Measurements from ENCODE around the gene MPLKIP. TPM values are rescaled to one million over a fixed set of nuclear protein-coding genes. Genes with fewer than 3 reads are reported as not detected.
"Not testable (repeated sequence)": the region's sequence is repeated elsewhere in the genome, so short reads cannot be mapped to it uniquely, and the experiment has no call there.

The MPLKIP gene
- total RNA-seq: 10 to 100 TPM; 56.7 to 67.3 TPM

DNA sequence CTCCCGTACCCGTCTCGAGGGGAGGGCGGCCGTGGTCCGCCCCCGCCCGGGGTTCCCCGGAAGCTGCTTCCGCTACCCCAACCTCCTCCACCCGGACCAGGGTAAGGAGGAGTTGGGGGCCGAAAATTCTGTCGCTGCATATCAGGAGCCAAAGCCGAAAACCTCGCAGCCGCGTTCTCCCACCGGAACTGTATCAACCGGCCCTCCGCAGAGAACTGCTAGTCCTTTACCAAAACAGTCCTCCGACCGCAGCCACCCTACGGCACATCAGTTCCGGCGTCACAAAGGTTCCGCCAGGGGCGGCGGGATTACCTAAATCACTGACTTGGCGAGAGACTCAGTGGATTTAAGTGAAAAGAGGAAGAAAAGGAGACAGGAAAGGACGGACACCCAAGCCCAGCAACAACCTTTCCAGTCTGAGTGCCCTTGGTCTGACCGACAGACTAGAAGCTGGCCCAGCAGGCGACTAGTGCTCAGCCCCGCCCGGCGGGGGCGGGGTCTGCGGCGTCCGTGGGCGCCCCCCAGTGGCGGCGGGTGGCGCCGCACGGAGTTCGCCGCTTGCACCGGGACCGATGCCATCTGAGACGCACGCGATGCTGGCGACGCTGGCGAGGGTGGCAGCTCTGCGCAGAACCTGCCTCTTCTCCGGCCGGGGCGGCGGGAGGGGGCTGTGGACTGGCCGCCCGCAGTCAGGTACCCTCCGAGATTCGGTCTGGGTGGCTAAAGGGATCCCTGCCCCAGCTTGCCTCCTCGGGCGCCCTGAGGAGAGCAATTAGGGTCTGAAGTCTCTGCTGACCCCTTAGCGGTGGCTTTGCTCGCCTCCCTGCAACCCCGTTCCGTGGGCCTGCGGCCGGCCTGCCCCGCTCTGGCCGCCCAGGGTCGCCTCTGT lies at the start of gene MPLKIP, which contains the start of gene SUGCT:
TSS of gene MPLKIP (minus strand) at position 195 of the 889 bp plus-strand sequence. CDS start at position 140, 55 bp downstream.
TSS of gene SUGCT (plus strand) at position 578 of the 889 bp plus-strand sequence.
- DNase-seq (ENCODE audit: low spot score): peak; percentile 76
- Histone ChIP-seq H3K4me3 (peak within 1 kb of the TSS; percentile 65 to 81), H3K36me3 (no peaks in the 10 kb centered on the region), H3K9me3 (no peaks in the 10 kb centered on the region), H3K27ac (peak within 1 kb of the TSS; percentile 88 to 94), H3K27me3 (replicated peaks; ENCODE audit: insufficient read depth) (no peaks in the 10 kb centered on the region), H3K4me1 (replicated peaks) (peaks cover 10% of the 10 kb centered on the region)
- intact Hi-C loops (cut with DNase I): loop anchor here (2.0 kb wide), 1 partner anchor 186 kb away; no protein-coding TSS in a partner anchor
- under 1% methylated on average over 64 of the region's 75 CpGs for WGBS
- peak; percentile 82 for TF ChIP-seq POLR2AphosphoS5 (IDR thresholded peaks at IDR 0.05)
- TF ChIP-seq, protein P1, sequence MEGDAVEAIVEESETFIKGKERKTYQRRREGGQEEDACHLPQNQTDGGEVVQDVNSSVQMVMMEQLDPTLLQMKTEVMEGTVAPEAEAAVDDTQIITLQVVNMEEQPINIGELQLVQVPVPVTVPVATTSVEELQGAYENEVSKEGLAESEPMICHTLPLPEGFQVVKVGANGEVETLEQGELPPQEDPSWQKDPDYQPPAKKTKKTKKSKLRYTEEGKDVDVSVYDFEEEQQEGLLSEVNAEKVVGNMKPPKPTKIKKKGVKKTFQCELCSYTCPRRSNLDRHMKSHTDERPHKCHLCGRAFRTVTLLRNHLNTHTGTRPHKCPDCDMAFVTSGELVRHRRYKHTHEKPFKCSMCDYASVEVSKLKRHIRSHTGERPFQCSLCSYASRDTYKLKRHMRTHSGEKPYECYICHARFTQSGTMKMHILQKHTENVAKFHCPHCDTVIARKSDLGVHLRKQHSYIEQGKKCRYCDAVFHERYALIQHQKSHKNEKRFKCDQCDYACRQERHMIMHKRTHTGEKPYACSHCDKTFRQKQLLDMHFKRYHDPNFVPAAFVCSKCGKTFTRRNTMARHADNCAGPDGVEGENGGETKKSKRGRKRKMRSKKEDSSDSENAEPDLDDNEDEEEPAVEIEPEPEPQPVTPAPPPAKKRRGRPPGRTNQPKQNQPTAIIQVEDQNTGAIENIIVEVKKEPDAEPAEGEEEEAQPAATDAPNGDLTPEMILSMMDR (IDR thresholded peaks at IDR 0.05): peak; percentile 95 to 97 (median 96)
- TF ChIP-seq POLR2A (IDR thresholded peaks at IDR 0.05): peak; percentile 11

DNA sequence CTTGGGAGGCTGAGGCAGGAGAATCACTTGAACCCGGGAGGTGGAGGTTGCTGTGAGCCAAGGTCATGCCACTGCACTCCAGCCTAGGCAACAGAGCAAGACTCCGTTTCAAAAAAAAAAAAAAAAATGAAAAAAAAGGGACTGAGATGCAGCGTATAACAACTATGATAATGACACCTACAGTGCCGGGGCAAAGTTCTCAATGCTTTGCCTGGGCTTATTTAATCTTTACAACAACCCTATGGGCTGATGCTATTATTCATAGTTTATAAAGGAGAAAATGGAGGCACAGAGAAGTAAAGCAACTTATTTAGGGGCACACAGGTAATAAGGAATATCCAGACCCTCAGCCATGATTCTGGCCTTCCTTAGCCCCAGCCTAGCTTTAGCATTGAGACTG lies 48.0 kb upstream of the MPLKIP start:
- no peak for DNase-seq (ENCODE audit: low spot score)
- Histone ChIP-seq H3K36me3 (no peaks in the 10 kb centered on the region), H3K9me3 (no peaks in the 10 kb centered on the region), H3K27me3 (replicated peaks; ENCODE audit: insufficient read depth) (no peaks in the 10 kb centered on the region), H3K27ac (no peak overlapping the region), H3K4me1 (replicated peaks) (no peaks in the 10 kb centered on the region), H3K4me3 (no peak overlapping the region)
- TF ChIP-seq, protein P1 (IDR thresholded peaks at IDR 0.05): no peak
- TF ChIP-seq POLR2A (IDR thresholded peaks at IDR 0.05) (no peak), POLR2AphosphoS5 (IDR thresholded peaks at IDR 0.05) (no peak)
- 91% methylated on average over 4 of the region's 4 CpGs for WGBS
- intact Hi-C loops (cut with DNase I): no loop called here

DNA sequence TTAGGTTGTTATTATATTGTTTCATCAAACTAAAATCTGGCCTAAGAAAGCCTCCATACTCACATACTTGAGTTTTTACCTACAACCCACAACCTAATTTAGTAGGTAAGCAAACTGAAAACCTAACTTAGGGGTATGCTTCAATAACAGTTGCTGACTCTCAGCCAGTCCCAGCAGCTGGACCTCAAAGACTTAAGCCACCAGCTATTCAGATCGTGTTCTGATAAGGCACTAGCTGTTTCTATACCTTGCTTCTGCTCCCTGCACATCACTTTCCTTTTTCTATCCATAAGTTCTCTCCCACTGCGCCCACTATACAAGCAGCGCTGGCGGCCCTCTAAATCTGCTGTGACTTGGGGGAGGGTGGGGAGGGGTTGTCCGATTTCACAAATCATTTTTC lies 42.6 kb upstream of the MPLKIP start:
- Histone ChIP-seq H3K4me3 (no peak overlapping the region), H3K27ac (no peak overlapping the region), H3K9me3 (no peaks in the 10 kb centered on the region), H3K4me1 (replicated peaks) (no peaks in the 10 kb centered on the region), H3K27me3 (replicated peaks; ENCODE audit: insufficient read depth) (no peaks in the 10 kb centered on the region), H3K36me3 (no peaks in the 10 kb centered on the region)
- 88% methylated on average over 5 of the region's 5 CpGs for WGBS
- TF ChIP-seq POLR2AphosphoS5 (IDR thresholded peaks at IDR 0.05) (no peak), POLR2A (IDR thresholded peaks at IDR 0.05) (no peak)
- TF ChIP-seq, protein P1 (IDR thresholded peaks at IDR 0.05): no peak
- DNase-seq (ENCODE audit: low spot score): no peak
- intact Hi-C loops (cut with DNase I): no loop called here

DNA sequence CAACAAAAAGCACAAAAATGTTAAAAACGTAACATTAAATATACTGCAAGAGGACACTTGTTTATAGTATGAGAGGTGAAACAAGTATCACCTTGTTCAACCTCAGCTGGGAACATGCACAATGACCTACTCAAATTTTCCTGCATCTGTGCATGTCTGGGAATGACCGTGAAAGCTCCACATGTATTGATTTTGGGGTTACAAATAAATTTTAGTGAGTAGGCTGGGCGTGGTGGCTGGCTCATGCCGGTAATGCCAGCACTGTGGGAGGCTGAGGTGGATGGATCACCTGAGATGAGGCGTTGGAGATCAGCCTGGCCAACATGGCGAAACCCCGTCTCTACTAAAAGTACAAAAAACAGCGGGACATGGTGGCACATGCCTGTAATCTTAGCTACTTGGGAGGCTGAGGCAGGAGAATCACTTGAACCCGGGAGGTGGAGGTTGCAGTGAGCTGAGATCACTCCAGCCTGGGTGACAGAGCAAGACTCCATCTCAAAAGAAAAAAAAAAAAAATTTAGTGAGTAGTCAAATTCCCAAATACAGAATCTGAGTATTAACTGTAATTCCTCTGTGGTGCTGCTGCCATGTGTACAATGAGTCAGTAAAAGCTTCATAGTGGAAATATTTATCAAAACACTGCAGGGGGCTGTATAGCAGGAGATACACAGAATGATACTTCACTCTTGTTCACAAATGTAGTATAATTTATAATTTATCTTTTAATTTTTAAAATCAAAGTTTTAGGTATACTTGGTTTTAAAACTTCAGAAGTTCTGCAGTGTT lies 41.5 kb upstream of the MPLKIP start:
- Histone ChIP-seq H3K27ac (no peak overlapping the region), H3K36me3 (no peaks in the 10 kb centered on the region), H3K27me3 (replicated peaks; ENCODE audit: insufficient read depth) (no peaks in the 10 kb centered on the region), H3K4me1 (replicated peaks) (no peaks in the 10 kb centered on the region), H3K4me3 (no peak overlapping the region), H3K9me3 (no peaks in the 10 kb centered on the region)
- TF ChIP-seq POLR2A (IDR thresholded peaks at IDR 0.05) (no peak), POLR2AphosphoS5 (IDR thresholded peaks at IDR 0.05) (no peak)
- TF ChIP-seq, protein P1 (IDR thresholded peaks at IDR 0.05): no peak
- no peak for DNase-seq (ENCODE audit: low spot score)
- intact Hi-C loops (cut with DNase I): no loop called here
- WGBS: 84% methylated on average over 9 of the region's 9 CpGs

DNA sequence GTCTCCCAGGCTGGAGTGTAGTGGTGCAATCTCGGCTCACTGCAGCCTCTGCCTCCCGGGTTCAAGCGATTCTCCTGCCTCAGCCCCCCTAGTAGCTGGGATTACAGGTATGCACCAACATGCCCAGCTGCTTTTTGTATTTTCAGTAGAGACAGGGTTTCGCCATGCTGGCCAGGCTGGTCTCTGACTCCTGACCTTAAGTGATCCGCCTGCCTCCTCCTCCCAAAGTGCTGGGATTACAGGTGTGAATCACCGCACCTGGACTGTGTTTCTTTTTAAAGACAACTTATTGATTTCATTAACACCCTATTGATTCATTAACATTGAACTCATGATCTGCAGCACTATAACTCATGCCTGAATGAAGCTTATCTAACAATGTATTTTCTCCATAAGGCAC lies 40.8 kb upstream of the MPLKIP start:
- H3K27me3 ChIP-seq (replicated peaks; ENCODE audit: insufficient read depth); H3K4me3 ChIP-seq; H3K36me3 ChIP-seq; intact Hi-C loops (cut with DNase I); H3K9me3 ChIP-seq; H3K4me1 ChIP-seq (replicated peaks); H3K27ac ChIP-seq; DNase-seq (ENCODE audit: low spot score): not testable (repeated sequence)
- WGBS: 91% methylated on average over 6 of the region's 6 CpGs

DNA sequence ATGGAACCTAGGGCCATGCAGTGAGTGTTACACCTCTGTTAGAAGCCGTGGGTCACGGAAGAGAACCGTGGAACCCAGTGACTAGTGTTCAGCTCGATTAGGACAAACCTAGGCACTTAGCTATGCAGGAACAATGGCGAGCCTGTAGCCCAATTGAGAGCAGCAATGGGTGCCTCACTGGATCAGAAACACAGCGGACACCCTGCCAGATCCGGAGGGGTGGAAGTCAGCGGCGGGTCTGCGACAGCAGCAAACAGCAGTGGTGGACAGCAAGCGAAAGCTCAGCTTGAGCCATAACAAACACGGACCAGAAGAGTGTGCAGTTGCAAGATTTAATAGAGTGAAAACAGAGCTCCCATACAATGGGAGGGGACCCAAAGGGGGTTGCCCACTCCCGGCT lies 38.7 kb upstream of the MPLKIP start:
- H3K4me1 ChIP-seq (replicated peaks); H3K27ac ChIP-seq; intact Hi-C loops (cut with DNase I); DNase-seq (ENCODE audit: low spot score); H3K4me3 ChIP-seq; H3K9me3 ChIP-seq; H3K36me3 ChIP-seq; H3K27me3 ChIP-seq (replicated peaks; ENCODE audit: insufficient read depth): not testable (repeated sequence)
- WGBS: 83% methylated on average over 13 of the region's 13 CpGs

DNA sequence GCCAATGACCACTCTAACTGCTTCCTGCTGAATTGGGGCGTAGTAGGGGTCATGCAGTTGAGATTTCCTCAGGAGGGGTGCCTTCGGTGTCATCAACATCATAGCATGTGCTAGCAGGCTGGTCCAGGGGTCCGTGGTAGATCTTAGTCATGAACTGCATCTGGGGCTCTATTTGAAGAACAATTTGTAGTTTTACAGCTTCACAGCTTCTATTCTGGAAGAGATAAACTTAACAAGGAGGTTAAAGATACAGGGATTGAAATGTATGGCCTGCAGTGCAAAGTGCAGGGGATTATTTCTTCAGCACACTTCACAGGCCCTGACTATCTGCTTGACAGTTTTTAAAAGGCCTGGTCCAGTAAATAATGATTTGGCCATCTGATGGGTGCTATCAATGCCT lies 33.8 kb upstream of the MPLKIP start:
- H3K36me3 ChIP-seq; H3K4me1 ChIP-seq (replicated peaks); H3K4me3 ChIP-seq; intact Hi-C loops (cut with DNase I); H3K9me3 ChIP-seq; DNase-seq (ENCODE audit: low spot score); H3K27ac ChIP-seq; H3K27me3 ChIP-seq (replicated peaks; ENCODE audit: insufficient read depth): not testable (repeated sequence)
- WGBS: 96% methylated on average over 3 of the region's 3 CpGs
